GM18867 (cell line): ENCODE results near the gene NAV3.

ENCODE experiments used
- ATAC-seq: cut with Tn5 transposase; IDR thresholded peaks from one replicate; pipeline ENCODE4 v1.9.1; 2021; ENCODE audit warnings: mild to moderate bottlenecking, moderate library complexity; ENCODE audit not compliant: unreplicated experiment

Gene NAV3

DNA sequence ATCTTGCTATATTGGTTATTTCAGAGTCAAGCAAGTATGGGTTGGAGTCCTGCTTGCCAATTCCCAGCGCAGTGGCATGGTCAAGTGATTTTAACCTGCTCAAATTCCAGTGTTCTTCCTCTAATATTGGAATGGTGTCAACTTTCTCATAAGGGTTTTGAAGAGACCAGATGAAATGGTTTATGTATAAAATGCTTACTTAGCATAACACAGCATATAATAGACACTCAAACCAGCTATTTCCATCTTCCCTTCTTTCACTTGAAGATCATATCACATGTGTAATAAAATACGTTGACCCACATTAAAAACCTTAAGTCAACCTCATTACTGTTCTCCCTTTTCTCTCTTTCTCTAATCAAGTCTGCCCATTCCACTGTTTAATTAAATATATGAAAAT, 144.0 kb downstream of the NAV3 start:
- no peak for ATAC-seq

- ATAC-seq, result peak; percentile 55
Measured at GRCh38 chr12:77979597-77980250, 149.0 kb downstream of the NAV3 start.

GRCh38 chr12:77980782-77981181, 150.1 kb downstream of the NAV3 start:
- ATAC-seq, result no peak

GRCh38 chr12:77983859-77984258, 153.2 kb downstream of the NAV3 start:
- ATAC-seq, result no peak

GRCh38 chr12:77992760-77993159, 162.1 kb downstream of the NAV3 start:
- ATAC-seq, result no peak

DNA sequence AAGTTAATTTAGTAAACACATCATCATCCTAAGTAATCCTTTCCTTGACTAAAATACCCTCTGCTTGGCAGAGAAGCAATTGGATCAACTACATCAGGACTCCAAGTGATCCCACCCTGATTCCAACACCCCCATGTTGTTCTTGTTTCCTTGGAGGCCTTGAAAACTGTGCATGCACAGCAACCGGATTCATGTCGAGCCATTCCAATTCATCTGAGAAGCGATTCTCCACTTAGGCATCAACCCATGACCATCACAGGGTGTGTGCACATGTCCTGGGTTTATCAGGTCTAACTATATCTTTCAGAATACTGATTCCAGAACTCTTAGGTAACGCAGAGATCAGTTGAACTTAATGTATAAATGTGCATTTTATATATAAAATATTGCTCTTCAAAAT, 163.0 kb downstream of the NAV3 start:
- no peak for ATAC-seq

DNA sequence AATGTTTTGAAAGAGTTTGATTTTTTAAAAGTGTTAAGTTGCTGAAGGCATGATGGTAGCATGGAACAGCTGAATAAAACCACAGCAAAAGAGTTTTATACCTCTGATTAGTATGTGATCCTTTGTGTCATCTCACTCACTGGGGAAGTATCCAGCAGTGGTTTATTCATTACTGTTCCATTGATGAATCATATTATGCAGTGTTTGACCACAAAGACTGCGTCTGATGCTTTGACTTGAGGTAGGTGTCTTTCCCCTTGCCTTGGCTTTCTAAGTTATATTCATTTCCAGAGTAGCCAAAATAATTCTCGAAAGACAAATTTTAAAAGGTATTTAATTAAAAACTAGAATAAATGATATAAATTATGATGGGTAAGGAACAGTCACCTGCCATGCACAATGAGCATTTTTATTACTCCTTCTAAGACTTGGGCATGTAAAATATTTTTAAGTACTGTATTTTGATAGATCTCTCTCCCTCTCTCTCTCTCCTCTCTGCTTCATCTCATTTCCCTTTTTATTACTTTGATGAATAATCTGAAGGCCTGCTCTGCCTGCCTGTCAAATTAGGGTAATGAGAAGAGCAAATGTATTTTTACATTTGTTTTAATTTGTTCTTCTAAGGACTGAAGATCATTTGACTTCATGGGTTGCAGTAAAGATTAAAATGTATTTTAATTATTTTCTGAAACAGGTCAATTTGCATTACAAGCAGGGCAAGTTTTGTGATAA, 164.9 kb downstream of the NAV3 start:
- ATAC-seq, result peak; percentile 78

GRCh38 chr12:77996670-77997069, 166.0 kb downstream of the NAV3 start:
- ATAC-seq, result no peak

DNA sequence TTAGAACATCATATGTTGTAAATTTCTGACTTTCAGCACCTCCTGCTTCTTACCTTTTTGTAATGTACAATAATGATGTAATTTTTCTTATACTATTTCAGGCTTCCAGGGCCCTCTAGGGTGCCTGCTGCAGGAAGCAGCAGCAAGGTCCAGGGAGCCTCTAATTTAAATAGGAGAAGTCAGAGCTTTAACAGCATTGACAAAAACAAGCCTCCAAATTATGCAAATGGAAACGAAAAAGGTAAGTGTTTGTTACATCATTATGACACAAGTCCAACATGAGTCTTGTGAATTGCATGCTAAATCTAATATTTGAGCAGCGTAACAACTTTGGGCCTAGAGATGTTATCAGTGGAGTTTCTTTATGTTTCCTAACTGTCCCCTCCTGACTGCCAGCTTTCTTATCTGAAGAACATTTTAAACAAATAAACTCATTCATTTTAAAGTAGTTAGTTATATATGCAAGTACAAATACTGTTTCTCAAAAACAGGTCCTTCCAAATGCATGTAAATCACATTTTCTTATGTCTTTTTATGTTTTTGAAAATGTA, 167.6 kb downstream of the NAV3 start:
- no peak for ATAC-seq

DNA sequence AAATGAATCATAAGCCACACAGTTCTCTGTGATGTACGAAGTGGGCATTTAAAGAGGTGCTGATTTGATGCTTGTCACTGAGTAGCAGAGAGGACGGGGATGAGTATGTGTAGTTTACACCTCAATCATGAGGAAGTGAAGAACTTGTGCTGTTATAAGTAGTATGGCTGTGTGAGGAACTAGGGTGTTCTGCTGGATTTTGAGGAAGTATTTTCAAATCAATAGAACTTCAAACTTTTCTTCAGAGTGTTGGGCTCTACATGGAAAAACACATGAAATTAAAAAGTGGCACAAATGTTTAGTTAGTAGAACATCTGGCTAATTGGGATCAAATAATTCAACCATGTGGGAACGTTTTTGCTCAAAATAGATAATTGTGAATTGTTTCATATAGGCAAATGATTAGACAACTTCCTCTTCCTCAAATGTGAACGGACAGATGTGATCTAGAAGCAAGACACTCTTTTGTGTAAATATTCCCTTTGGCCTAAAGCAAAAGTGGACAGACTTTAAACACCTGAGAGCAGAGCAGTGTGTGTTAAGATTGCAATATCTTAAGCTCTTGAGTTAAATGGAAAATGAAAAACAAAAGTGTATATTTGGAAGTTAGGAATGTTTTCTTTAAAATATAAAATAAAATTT, 168.5 kb downstream of the NAV3 start:
- peak; percentile 80 for ATAC-seq

DNA sequence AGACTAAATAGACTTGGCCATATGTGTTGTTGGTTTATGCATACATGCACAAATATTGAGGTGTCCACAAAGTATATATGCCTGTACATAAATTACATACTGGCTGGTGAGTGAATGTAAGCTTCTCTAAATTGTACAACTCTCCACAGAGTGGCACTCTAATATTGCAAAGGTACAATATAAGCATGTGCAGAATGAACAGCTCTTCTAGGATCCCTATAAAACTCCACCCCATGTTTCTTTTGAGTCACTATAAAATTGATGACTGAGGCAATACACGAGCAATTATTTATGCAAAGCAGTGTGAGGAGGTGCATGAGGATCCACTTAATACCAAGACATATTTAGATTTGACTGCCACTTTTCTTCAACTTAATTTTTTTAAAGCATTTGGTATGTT, 172.2 kb downstream of the NAV3 start:
- ATAC-seq, result no peak

- ATAC-seq, result no peak
Measured at GRCh38 chr12:78004249-78005093, 173.8 kb downstream of the NAV3 start.

DNA sequence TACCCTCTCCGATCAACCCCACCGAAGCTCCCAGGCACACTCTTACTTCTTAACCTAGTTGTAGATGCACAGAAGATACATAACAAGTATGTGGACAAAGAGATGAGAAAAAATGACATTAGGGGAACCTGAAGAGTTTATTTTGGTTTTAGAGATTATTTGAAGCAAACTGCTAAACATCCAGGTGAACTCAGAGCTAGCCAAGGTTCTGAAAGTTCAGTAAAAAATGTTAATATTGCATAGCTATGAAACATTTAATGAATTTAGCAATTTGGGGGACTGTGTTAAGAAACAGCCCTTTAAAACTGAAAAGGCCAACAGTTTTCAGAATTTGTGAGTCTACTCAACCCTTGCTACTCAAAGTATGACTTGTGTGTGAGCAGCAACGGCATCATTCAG, 174.4 kb downstream of the NAV3 start:
- ATAC-seq, result no peak

DNA sequence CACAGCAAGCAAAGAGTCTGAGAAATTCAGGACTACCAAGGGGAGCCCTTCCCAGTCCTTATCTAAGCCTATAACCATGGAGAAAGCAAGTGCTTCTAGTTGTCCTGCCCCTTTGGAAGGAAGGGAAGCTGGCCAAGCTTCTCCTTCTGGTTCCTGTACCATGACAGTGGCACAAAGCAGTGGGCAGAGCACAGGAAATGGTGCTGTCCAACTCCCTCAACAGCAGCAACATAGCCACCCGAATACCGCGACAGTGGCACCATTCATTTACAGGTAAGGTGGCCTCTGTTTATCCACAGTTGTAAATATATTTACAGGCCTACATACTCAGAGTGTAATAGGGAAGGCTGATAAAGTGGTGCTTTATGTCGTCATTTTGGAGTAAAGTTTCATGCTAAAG, 176.5 kb downstream of the NAV3 start:
- no peak for ATAC-seq

DNA sequence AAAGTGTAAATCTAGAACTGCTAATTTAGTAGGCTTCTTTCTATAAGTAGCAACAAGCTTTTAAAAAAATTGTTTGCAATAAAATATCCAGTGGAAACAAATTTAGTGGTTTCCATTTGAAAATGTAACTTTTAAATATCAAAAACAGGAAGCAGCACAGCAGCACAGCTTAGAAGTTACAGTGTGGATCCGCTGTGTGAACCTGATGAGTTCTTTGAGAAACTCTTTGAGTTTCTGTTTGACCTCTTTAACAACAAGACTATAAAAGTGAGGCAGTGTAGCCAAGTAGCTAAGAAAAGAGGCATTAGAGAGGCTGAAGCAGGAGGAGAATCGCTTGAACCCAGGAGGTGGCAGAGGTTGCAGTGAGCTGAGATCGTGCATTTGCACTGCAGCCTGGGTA, 178.3 kb downstream of the NAV3 start:
- ATAC-seq, result peak; percentile 46

DNA sequence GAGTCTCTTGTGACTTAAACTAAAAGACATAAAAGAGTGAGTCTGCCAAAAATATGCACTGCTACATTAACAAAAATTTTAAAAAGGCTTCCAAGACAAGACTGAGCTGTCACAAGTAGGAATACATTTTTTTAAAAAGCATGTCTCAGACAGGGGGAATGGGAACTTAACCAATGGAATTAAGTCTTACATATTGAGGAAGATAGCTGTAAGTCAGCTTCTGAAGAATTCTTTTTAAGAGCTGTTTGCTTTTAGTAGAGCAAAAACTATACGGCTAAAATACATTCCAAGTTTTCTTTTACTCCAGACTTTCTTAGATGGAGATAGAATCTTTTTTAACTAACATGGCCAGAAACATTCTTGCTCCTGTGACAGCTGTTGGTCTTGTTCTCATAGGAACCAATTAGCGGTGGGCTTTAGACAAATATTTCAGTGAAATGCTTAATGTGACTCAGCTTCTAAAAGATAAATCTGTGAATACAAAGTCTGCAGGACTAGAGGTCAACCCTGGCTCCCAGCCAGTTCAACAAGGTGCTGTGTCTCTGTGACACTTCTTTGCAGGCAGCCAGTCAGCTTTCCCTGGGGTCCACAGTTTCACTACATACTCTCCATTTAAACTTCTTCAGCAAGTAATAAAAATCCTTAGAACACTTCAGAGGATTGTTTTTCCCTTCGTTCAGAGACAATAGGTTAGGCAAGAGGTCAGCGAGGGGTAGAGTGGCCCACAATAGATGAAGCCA, 187.6 kb downstream of the NAV3 start:
- ATAC-seq, result no peak

GRCh38 chr12:78018939-78019338, 188.2 kb downstream of the NAV3 start:
- no peak for ATAC-seq

GRCh38 chr12:78028426-78028825, 197.7 kb downstream of the NAV3 start:
- no peak for ATAC-seq

DNA sequence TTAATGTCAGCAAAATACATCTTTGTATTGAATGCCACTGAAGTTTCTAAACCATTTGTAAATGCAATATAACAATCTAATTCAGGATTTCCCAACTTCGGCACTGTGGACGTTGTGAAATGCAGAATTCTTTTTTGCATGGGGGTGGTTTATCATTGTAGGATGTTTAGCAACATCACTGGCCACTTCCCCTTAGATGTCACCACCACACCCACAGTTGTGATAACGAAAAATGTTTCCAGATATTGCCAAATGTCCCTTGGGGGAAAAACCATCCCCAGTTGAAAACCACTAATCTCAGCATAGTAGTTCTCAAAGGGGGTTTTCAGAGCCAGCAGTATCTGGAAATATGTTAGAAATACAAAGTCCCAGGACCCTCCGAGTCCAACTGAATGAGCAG, 203.3 kb downstream of the NAV3 start:
- no peak for ATAC-seq

DNA sequence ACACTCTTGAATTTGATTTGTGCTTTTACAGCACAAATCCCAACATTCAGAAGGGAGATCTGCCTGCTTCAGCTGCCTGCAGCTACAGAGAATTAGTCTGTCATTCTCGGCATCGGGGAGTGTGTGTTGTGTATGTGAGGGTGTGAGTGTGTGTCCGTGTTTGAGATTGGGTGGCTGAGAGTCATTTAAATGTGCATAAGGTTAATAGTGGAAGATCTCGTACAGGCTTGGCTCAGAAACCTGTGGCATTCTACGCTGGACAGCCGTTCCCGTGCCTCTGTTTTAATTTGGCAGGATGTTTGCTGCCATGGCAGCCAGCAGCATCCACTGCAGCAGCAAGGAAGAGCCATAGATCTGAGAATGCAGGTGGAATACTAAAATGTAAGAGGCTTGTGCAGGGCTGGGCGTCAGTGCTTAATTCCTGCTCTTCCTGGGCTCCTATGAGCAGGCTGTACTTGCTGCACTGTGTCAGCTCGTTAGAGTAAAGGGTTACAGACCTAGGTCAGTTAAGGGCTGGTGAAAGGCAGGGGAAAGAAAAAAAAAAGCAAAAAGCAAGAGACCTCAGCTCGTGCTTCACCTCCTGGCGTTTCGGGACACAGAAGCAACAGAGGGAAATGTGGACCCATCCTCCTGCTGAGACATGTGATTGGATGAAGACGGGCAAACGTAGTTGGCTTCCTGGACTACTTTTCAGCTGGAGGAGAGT, 205.4 kb downstream of the NAV3 start:
- no peak for ATAC-seq
